ENCODE measurements around the gene FGD2. TPM values are rescaled to one million over a fixed set of nuclear protein-coding genes. Genes with fewer than 3 reads are reported as not detected.

FGD2 gene
- polyA plus RNA-seq, 1 donor from 2014 or later, result not detected

DNA sequence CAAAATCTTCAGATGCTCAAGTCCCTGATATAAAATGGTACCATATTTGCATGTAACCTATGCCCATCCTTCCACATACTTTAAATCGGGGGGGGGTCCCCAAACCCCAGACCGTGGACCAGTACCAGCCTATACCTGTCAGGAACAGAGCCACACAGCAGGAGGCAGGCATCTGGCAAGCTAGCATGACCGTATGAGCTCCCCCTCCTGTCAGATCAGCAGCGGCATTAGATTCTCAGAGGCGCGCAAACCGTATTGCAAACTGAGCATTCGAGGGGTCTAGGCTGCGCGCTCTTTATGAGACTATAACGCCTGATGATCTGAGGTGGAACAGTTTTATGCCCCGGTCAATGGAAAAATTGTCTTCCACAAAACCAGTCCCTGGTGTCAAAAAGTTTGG lies 30.7 kb downstream of the FGD2 start:
- H3K4me2 ChIP-seq (ENCODE audit: low read length), result no peak overlapping the region
- no peaks in the 10 kb centered on the region for H4K20me1 ChIP-seq (ENCODE audit: insufficient read depth)
- H3K9me2 ChIP-seq (ENCODE audit: insufficient read depth, low read length), result no peaks in the 10 kb centered on the region
- no peaks in the 10 kb centered on the region for H3K9me3 ChIP-seq (ENCODE audit: low read length)
- TF ChIP-seq RAD21 (conservative IDR thresholded peaks at IDR 0.05), result no peak
- TF ChIP-seq, protein P1, sequence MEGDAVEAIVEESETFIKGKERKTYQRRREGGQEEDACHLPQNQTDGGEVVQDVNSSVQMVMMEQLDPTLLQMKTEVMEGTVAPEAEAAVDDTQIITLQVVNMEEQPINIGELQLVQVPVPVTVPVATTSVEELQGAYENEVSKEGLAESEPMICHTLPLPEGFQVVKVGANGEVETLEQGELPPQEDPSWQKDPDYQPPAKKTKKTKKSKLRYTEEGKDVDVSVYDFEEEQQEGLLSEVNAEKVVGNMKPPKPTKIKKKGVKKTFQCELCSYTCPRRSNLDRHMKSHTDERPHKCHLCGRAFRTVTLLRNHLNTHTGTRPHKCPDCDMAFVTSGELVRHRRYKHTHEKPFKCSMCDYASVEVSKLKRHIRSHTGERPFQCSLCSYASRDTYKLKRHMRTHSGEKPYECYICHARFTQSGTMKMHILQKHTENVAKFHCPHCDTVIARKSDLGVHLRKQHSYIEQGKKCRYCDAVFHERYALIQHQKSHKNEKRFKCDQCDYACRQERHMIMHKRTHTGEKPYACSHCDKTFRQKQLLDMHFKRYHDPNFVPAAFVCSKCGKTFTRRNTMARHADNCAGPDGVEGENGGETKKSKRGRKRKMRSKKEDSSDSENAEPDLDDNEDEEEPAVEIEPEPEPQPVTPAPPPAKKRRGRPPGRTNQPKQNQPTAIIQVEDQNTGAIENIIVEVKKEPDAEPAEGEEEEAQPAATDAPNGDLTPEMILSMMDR (IDR thresholded peaks at IDR 0.05; ENCODE audit: poor library complexity, severe bottlenecking), result no peak
- no peak for TF ChIP-seq SMC3 (conservative IDR thresholded peaks at IDR 0.05; ENCODE audit: poor library complexity)
- TF ChIP-seq TAF1 (IDR thresholded peaks at IDR 0.05; ENCODE audit: low read depth), result no peak
- no peak for TF ChIP-seq MXI1 (conservative IDR thresholded peaks at IDR 0.05; ENCODE audit: poor library complexity, severe bottlenecking)
- TF ChIP-seq POLR2AphosphoS5 (IDR thresholded peaks at IDR 0.05), result no peak
- TF ChIP-seq, protein P2, sequence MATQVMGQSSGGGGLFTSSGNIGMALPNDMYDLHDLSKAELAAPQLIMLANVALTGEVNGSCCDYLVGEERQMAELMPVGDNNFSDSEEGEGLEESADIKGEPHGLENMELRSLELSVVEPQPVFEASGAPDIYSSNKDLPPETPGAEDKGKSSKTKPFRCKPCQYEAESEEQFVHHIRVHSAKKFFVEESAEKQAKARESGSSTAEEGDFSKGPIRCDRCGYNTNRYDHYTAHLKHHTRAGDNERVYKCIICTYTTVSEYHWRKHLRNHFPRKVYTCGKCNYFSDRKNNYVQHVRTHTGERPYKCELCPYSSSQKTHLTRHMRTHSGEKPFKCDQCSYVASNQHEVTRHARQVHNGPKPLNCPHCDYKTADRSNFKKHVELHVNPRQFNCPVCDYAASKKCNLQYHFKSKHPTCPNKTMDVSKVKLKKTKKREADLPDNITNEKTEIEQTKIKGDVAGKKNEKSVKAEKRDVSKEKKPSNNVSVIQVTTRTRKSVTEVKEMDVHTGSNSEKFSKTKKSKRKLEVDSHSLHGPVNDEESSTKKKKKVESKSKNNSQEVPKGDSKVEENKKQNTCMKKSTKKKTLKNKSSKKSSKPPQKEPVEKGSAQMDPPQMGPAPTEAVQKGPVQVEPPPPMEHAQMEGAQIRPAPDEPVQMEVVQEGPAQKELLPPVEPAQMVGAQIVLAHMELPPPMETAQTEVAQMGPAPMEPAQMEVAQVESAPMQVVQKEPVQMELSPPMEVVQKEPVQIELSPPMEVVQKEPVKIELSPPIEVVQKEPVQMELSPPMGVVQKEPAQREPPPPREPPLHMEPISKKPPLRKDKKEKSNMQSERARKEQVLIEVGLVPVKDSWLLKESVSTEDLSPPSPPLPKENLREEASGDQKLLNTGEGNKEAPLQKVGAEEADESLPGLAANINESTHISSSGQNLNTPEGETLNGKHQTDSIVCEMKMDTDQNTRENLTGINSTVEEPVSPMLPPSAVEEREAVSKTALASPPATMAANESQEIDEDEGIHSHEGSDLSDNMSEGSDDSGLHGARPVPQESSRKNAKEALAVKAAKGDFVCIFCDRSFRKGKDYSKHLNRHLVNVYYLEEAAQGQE (IDR thresholded peaks at IDR 0.05; ENCODE audit: borderline replicate concordance), result no peak
- no peak for TF ChIP-seq EP300 (conservative IDR thresholded peaks at IDR 0.05; ENCODE audit: poor library complexity, severe bottlenecking)
- TF ChIP-seq EZH2 (IDR thresholded peaks at IDR 0.05; ENCODE audit: borderline replicate concordance, insufficient read depth, low read length, poor library complexity, severe bottlenecking), result no peak
- no peak overlapping the region for H2AFZ ChIP-seq (ENCODE audit: low read depth, low read length)
- no peaks in the 10 kb centered on the region for H3K36me3 ChIP-seq (ENCODE audit: insufficient read depth, low read length)
- H3K4me3 ChIP-seq (ENCODE audit: low read length), result no peak overlapping the region
- H3K27ac ChIP-seq (ENCODE audit: low read length), result no peak overlapping the region
- H3F3A ChIP-seq (ENCODE audit: insufficient read depth, low read length, poor library complexity, severe bottlenecking), result no peaks in the 10 kb centered on the region
- H3K27me3 ChIP-seq (ENCODE audit: insufficient read depth, low read depth, low read length), result no peaks in the 10 kb centered on the region
- H3K9ac ChIP-seq (ENCODE audit: low read length), result no peak overlapping the region
- no peaks in the 10 kb centered on the region for H3K79me2 ChIP-seq (replicated peaks; ENCODE audit: insufficient read depth, low read length)

DNA sequence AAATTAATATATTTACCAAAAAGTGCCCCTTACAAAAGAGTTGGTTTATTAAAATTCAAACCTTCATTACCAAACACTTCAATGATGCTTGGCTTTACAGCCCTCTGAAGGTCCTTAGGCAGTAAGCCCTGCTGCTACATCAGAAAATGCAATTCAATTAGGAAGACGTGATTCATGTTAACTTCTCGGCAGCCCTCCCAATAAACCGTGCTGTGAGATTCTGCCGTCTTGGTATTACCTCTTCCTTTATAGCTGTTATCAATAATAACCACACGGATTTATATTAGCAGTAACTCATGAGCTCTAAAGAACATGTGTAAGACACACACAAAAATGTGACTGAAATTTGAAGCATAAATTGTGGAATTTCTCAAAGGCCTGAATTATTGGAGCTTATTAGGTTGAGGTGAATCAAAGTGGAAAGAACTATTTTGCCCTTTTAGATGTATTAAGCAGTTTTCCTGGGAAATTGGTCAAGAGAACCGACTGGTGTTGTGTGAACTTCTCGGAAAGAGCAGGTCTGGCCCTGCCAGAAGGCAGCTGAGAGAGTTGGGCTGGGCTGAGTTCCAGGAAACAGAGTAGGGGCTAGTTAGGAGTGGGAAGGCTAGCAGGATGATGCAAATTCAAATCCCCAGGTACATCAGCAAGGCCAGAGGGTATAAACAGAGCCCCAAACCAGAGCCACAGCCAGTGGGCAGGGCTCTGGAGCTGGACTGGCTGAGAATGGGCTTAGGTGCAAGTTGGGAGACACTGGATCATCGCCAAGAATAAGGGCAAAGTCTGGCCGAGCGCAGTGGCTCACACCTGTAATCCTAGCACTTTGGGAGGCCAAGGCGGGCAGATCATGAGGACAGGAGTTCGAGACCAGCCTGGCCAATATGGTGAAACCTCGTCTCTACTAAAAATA lies 33.1 kb downstream of the FGD2 start:
- TF ChIP-seq EP300 (conservative IDR thresholded peaks at IDR 0.05; ENCODE audit: poor library complexity, severe bottlenecking) (no peak), POLR2AphosphoS5 (IDR thresholded peaks at IDR 0.05) (no peak), TAF1 (IDR thresholded peaks at IDR 0.05; ENCODE audit: low read depth) (no peak), MXI1 (conservative IDR thresholded peaks at IDR 0.05; ENCODE audit: poor library complexity, severe bottlenecking) (no peak), RAD21 (conservative IDR thresholded peaks at IDR 0.05) (no peak), SMC3 (conservative IDR thresholded peaks at IDR 0.05; ENCODE audit: poor library complexity) (no peak), EZH2 (IDR thresholded peaks at IDR 0.05; ENCODE audit: borderline replicate concordance, insufficient read depth, low read length, poor library complexity, severe bottlenecking) (no peak)
- TF ChIP-seq, protein P2 (IDR thresholded peaks at IDR 0.05; ENCODE audit: borderline replicate concordance), result no peak
- TF ChIP-seq, protein P1 (IDR thresholded peaks at IDR 0.05; ENCODE audit: poor library complexity, severe bottlenecking), result no peak
- no peaks in the 10 kb centered on the region for H4K20me1 ChIP-seq (ENCODE audit: insufficient read depth)
- H3F3A ChIP-seq (ENCODE audit: insufficient read depth, low read length, poor library complexity, severe bottlenecking), result no peaks in the 10 kb centered on the region
- no peaks in the 10 kb centered on the region for H3K79me2 ChIP-seq (replicated peaks; ENCODE audit: insufficient read depth, low read length)
- no peaks in the 10 kb centered on the region for H3K27me3 ChIP-seq (ENCODE audit: insufficient read depth, low read depth, low read length)
- no peak overlapping the region for H3K9ac ChIP-seq (ENCODE audit: low read length)
- no peak overlapping the region for H3K4me2 ChIP-seq (ENCODE audit: low read length)
- no peak overlapping the region for H2AFZ ChIP-seq (ENCODE audit: low read depth, low read length)
- no peaks in the 10 kb centered on the region for H3K36me3 ChIP-seq (ENCODE audit: insufficient read depth, low read length)
- no peaks in the 10 kb centered on the region for H3K9me3 ChIP-seq (ENCODE audit: low read length)
- H3K4me3 ChIP-seq (ENCODE audit: low read length), result no peak overlapping the region
- H3K27ac ChIP-seq (ENCODE audit: low read length), result no peak overlapping the region
- H3K9me2 ChIP-seq (ENCODE audit: insufficient read depth, low read length), result no peaks in the 10 kb centered on the region

Data from neural cell (in vitro differentiated cells).